Superior temporal gyrus (tissue), 1 donor: ENCODE results near the gene SLC27A1.
"Not testable (repeated sequence)": the region's sequence is repeated elsewhere in the genome, so short reads cannot be mapped to it uniquely, and the experiment has no call there.

Source experiments
- DNase-seq: peaks from one replicate; pipeline ENCODE4 v3.0.0-alpha.2; 2016; ENCODE audit errors: extremely low spot score

SLC27A1 gene

DNA sequence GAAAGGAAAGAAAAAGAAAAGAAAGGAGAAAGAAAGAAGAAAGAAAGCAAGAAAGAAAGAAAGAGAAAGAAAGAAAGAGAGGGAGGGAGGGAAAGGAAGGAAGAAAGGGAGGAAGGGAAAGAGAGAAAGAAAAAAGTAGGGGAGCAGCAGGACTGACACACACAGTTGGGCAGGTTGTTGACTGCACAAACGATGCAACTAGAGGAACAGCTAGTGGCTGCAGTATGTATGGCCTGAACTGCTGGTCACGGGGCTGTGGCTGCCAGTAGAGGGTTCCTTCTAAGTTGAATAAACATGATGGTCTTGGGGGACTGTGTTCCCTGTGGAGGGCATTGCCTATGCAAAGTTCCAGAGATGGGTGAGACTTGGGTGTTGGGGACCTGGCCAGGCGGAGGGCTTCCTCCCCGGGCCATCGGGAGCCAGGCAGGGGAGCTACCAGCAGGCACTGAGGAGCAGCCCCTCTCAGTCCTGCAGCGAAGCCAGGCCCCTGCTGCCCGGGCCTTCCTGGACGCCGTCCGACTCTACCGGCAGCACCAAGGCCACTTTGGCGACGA is 68.4 kb downstream of the SLC27A1 start:
- no peak for DNase-seq

DNA sequence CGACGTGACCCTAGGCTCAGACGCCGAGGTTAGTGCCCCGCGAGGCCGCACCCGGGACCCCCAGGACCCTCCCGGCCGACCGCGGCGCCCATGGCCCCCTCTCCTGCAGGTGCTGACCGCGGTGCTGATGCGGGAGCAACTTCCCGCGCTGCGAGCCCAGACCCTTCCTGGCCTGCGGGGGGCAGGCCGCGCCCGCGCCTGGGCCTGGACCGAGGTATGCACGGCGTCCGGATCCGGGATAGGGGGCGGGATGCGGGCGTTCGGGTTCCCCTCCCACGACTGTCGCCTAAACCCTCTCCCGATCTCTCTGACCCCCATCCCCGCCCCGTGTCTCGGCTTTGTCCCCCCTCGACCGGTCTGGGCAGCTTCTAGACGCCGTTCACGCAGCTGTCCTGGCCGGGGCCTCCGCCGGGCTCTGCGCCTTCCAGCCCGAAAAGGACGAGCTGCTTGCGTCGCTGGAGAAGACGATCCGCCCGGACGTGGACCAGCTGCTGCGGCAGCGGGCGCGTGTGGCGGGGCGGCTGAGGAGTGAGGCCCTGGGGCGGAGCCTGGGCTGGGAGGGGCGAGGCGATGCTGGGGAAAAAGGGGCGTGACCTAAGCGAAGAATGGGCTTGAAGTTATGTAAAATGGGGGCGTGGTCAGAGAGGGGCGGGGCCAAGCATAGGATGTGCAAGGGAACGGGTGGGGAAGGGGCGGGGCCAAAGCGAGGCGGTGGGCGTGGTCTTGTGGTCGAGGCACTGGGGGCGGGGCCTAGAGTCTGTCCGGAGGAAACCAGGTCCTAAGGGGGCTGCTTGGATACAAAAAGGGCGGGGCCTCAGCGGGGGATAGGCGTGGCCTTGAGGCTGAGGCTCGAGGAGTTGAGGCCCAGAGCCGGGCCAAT is 69.2 kb downstream of the SLC27A1 start:
- DNase-seq = peak; percentile 58

DNA sequence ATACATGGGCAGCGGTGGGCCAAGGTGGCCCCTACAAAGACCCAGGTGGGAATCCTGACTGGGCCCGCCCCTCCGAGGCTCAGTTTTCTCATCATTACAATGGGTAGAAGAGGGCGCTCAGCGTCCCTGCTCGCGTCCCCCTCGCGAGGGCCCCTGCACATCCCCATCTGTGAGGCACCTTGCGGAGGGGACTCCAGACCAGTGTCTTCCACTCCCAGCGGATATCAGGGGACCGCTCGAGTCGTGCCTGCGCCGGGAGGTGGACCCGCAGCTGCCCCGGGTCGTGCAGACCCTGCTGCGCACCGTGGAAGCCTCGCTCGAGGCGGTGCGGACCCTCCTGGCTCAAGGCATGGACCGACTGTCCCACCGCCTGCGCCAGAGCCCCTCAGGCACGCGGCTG is 69.8 kb downstream of the SLC27A1 start:
- no peak for DNase-seq

DNA sequence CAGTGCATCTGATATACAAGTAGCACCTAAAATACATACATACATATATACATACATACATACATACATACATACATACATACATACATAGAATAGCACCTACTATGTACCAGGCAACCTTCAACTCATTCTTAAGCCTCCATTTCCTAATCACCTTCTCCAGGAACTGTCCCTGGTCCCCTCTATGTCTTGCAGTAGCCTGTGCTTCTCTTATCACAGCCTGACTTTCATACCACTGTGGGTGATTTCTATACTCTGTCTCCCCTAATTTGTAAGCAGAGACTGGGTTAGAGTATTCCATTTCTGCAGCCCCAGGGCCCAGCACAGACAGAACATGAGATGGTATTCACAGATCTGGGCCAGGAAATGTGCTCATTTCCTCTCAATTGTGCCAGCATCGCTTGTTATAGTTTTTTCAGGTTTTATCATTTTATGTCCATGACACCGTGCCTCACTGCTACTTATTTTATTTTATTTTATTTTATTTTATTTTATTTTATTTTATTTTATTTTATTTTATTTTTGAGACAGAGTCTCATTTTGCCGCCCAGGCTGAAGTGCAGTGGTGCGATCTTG is 70.9 kb downstream of the SLC27A1 start:
- DNase-seq = no peak

DNA sequence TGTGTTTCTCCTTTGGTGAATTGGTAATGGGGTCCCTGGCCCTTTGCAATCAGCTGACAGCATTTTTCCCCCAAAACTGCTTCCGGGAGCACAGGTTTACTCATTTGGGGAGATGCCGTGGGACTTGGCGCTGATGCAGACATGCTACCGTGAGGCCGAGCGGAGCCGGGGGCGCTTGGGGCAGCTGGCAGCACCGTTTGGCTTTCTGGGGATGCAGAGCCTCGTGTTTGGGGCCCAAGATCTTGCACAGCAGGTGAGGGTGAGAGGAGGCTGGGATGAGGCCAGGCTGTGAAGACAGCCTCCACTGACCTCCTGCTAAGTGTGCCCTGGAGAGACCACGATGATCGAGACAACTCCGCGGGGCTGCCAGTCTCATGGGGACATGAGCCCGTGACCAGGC is 71.7 kb downstream of the SLC27A1 start:
- DNase-seq = no peak

DNA sequence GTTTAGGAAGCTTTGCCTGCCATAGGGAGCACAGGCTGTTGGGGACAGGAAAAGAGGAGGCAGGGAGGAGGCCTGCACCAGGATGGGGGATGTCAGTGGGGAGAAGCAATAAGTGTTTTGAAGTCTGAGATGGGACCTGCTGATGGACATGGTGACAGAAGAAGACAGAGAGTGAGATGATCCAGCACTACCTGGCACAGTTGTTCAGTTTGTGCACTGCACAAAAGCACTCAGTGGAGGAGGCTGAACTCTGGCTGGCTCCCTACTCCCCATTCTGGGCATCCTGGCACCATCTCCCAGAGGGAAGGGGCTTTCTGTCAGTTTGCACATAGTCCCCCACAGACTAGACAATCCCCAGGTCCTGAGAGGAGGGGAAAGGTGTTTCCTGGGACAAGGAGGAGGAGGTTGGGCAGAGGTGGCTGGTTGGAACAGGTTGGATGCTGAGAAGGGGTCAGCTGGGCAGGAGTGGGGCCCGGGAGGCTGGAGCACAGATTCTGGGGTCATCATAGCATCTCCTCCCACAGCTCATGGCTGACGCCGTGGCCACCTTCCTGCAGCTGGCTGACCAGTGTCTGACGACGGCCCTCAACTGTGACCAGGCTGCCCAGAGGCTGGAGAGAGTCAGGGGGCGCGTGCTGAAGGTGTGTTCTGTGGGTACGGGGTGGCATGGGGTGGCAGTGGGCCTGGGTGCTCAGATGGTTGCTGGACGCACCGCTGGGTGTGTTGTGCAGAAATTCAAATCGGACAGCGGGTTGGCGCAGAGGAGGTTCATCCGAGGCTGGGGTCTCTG is 72.7 kb downstream of the SLC27A1 start:
- DNase-seq = no peak

DNA sequence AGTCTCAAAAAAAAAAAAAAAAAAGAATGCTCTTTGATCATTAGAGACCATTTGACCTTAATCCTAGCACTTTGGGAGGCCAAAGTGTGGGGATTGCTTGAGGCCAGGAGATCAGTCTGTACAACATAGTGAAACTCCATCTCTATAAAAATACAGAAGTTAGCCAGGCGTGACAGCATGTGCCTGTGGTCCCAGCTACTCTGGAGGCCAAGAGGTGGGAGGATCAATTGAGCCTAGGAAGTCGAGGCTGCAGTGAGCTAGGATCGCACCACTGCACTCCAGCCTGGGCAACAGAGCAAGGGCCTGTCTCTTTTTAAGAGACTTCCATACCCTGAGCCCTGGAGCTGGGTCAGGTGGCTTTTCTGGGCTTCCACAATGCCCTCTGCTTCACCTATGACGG is 73.7 kb downstream of the SLC27A1 start:
- DNase-seq = no peak

DNA sequence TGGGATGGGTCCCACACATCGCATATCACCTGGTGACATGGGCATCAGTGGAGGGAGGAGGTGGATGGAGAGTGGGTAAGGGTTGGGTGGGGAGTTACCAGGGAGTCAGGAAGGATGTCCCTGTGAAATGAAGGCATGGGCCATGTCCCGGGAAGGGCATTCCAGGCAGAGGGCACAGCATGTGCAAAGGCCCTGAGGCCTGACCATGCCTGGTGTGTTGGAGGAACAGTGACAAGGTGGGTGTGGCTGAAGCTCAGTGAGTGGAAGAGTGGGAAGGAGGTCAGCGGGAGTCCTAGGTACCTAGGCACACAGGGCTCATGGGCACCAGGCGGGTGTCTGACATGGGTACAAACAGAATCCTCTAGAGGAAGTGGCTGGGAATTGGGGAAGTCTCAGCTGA is 74.1 kb downstream of the SLC27A1 start:
- DNase-seq = no peak

DNA sequence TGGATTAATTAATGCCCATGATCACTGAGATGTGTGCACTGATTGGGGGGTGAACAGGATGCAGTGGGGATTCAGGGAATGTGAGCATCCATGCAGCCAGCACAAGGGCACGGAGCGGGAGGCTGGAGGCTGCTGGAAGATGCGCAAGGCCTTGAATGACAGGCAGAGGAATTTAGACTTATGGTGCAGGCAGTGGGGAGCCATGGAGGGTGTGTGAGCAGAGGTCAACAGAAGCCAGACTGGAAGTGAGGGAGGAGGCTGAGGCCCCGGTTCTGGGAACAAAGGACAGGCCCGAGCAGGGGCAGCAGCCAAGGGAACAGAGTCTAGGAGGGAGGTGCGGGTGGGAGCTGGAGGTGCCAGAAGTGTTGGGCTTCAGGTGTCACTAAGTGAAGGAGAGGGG is 77.8 kb downstream of the SLC27A1 start:
- DNase-seq = no peak

DNA sequence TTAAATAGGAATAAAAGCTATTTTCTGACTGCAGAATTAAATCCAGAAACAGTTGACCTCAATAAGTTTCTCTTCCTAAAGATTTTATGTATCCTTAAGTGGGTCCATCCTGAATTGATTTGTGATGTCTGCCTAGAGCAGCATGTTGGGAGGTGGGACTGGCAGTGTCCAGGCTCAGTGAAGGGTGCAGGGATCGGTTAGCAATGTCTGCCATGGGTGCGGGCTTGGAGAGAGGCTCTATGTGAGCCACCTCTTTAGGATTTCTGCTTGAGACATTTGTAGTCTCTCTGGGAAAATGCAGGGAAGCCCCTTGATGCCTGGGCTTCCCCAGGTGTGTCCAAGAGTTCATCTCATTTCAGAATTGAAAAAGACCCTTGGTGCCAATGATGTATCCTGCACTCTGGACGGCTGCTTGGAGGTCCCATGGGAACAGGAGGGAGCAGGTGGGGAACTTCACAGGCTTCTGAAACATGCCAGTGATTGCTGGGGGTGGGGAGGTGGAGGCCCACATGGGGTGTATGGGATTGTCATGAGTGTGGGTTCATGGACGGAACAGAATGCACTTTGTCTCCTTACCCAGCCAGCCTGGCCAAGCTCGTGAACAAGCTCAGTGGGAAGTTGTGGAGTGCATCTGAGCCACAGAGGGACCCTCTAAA is 78.9 kb downstream of the SLC27A1 start:
- DNase-seq = no peak

DNA sequence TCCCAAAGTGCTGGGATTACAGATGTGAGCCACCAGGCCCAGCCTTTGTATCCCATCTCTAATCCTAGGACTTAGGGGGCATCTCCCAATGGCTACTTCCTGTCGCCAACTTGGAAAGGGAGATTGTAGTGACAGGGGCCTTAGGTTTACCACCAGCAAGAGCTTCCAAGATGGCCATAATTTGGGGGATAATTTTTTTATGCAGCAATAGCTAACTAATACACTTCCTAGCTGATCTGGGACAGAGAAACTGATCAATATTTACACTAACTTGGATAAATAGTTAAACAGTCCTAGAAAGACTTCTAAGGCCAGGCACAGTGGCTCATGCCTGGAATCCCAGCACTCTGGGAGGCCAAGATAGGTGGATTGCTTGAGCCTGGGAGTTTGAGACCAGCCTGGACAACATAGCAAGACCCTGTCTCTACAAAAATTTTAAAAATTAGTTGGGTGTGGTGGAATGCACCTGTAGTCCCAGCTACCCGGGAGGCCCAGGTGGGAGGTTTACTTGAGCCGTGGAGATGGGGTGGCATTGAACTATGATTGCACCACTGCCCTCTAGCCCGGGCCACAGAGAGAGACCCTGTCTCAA is 79.8 kb downstream of the SLC27A1 start:
- DNase-seq = no peak

DNA sequence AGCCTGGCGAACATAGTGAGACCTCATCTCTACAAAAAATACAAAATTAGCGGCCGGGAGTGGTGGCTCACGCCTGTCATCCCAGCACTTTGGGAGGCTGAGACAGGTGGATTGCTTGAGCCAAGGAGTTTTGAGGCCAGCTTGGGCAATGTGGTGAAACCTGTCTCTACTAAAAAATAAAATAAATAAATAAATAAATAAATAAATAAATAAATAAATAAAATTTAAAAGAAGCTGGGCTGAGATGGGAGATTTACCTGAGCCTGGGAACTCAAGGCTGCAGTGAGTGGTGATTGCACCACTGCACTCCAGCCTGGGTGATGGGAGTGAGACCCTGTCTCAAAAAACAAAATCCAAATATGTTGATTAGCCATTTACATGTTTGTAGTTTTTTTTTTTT is 82.4 kb downstream of the SLC27A1 start:
- DNase-seq = not testable (repeated sequence)

DNA sequence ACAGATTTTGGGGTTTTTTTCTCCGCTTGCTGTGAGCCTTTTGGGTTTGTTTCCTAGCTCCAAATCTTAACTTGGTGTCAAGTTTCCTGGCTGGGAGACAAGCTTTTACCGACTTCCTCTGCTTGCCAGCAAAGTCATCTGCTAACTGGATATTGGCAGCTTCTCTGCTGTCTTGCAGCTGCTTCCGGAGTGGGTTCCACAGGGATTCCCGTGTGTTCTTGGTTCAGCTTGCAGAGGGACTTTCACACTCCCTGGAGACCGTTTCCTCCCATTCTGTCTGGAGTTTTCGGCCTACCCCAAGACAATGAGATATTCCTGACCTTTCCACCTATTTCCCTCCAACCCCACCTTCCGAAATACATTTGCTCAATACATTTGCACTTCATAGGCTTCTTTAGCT is 82.9 kb downstream of the SLC27A1 start:
- peak; percentile 44 for DNase-seq

DNA sequence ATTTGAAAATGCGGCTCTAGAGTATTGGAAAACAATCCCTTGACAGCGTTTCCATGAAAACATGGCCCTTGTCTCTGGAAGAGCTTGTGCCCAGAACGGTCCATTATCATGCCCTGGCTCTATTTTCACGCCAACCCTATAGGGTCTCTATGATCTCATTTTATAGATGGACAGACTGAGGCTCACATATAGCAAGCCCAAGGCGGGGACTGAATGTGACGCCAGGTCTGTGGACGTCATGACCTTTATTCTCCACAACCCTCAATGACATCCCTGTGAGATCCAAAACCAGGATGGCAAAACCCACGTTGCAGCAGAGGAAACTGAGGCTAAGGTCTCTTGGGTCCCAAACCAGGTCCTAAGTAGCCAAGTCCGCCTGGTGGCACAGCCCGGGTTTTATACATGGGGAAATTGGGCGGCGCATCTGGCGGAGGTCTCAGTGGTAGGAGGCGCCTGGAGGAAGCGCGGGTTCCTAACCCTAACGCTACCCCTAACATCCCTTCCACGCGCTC is 84.7 kb downstream of the SLC27A1 start:
- DNase-seq = no peak

DNA sequence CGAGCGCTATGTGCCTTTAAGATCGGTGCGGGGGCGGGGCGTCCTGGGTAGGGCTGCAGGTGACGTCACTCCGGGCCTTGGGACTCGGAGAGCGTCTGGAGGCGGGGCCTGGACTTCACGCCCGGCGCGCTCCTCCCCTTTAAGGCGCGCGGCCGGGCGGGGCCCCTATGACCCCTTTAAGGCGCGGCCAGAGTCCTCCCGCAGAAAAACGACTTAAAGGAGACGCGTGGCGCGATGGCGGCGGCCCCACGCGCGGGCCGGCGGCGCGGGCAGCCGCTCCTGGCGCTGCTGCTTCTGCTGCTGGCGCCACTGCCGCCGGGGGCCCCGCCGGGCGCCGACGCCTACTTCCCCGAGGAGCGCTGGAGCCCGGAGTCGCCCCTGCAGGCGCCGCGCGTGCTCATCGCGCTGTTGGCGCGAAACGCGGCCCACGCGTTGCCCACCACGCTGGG is 85.2 kb downstream of the SLC27A1 start, which contains the start of gene COLGALT1:
Gene COLGALT1 (plus strand): TSS at position 170 of the 449 bp plus-strand sequence. CDS start 65 bp downstream, at position 235.
- peak; percentile 98 for DNase-seq
